Neural crest cell (in vitro differentiated cells): ENCODE data around the gene EMC6. TPM values are rescaled to one million over a fixed set of nuclear protein-coding genes. Genes with fewer than 3 reads are reported as not detected.
A peak's percentile ranks its signal among the peaks of the same experiment; 100 is the strongest.

Experiments used
- DNase-seq: peaks from one replicate; pipeline ENCODE4 v3.0.0; 2021; ENCODE audit warnings: low read depth, mixed read lengths, low spot score
- H3K27ac Mint-ChIP-seq: one replicate; pipeline ENCODE4 v1.8.0; 2021; ENCODE audit warnings: mild to moderate bottlenecking, mixed read lengths; ENCODE audit not compliant: unreplicated experiment
- H3K27me3 Mint-ChIP-seq: 2 replicates; pipeline ENCODE4 v1.8.0; 2021; ENCODE audit warnings: low read depth, mild to moderate bottlenecking, mixed read lengths
- H3K36me3 Mint-ChIP-seq: 2 replicates; pipeline ENCODE4 v1.8.0; 2021; ENCODE audit warnings: low read depth, mild to moderate bottlenecking, mixed read lengths
- H3K4me1 Mint-ChIP-seq: 2 replicates; pipeline ENCODE4 v1.8.0; 2021; ENCODE audit warnings: mixed read lengths
- H3K4me3 Mint-ChIP-seq: one replicate; pipeline ENCODE4 v1.8.0; 2021; ENCODE audit warnings: mild to moderate bottlenecking, mixed read lengths
- H3K9me3 Mint-ChIP-seq: 2 replicates; pipeline ENCODE4 v1.8.0; 2021; ENCODE audit warnings: mixed read lengths
- CTCF ChIP-seq: fragments of 200-600 bp; sonication (generic); conservative IDR thresholded peaks from 2 replicates; pipeline ENCODE4 v1.5.0; 2021; ENCODE audit warnings: antibody characterized with exemption, mild to moderate bottlenecking
- total RNA-seq: library from RNA; stranded (reverse); gene quantifications from 2 replicates; pipeline ENCODE4 v1.2.1, GENCODE V29; 2021

The EMC6 gene
- total RNA-seq, 1 donor from 2014 or later = 53.4 TPM

- Mint-ChIP-seq H3K4me3 (no peak overlapping the region), H3K9me3 (no peaks in the 10 kb centered on the region), H3K27me3 (no peaks in the 10 kb centered on the region), H3K36me3 (peaks cover 11% of the 10 kb centered on the region), H3K27ac (no peak overlapping the region), H3K4me1 (no peaks in the 10 kb centered on the region)
- TF ChIP-seq CTCF = no peak
- DNase-seq = no peak
These were observed 44.3 kb downstream of the EMC6 start for GRCh38 chr17:3712811-3713463.

GRCh38 chr17:3715296-3715695, 46.7 kb downstream of the EMC6 start:
- no peak overlapping the region for H3K4me3 Mint-ChIP-seq
- H3K9me3 Mint-ChIP-seq = no peaks in the 10 kb centered on the region
- TF ChIP-seq CTCF = no peak
- peaks cover 11% of the 10 kb centered on the region for H3K36me3 Mint-ChIP-seq
- H3K27ac Mint-ChIP-seq = no peak overlapping the region
- peaks cover 5% of the 10 kb centered on the region for H3K4me1 Mint-ChIP-seq
- no peak for DNase-seq
- H3K27me3 Mint-ChIP-seq = no peaks in the 10 kb centered on the region

- H3K4me1 Mint-ChIP-seq = peaks cover 15% of the 10 kb centered on the region
- H3K27me3 Mint-ChIP-seq = no peaks in the 10 kb centered on the region
- DNase-seq = no peak
- peak overlapping the region; percentile 19 for H3K4me3 Mint-ChIP-seq
- TF ChIP-seq CTCF = no peak
- peaks cover 6% of the 10 kb centered on the region for H3K36me3 Mint-ChIP-seq
- no peaks in the 10 kb centered on the region for H3K9me3 Mint-ChIP-seq
- H3K27ac Mint-ChIP-seq = no peak overlapping the region
These were observed 49.6 kb downstream of the EMC6 start for GRCh38 chr17:3718201-3718600.

- Mint-ChIP-seq H3K4me1 (peaks cover 17% of the 10 kb centered on the region), H3K9me3 (no peaks in the 10 kb centered on the region), H3K36me3 (peaks cover 6% of the 10 kb centered on the region), H3K27me3 (no peaks in the 10 kb centered on the region), H3K4me3 (peak overlapping the region; percentile 54), H3K27ac (no peak overlapping the region)
- DNase-seq = no peak
- TF ChIP-seq CTCF = no peak
These were observed 50.7 kb downstream of the EMC6 start for GRCh38 chr17:3719265-3719664.

Other genes starting within 250 kb of the EMC6 start
- not detected in 2 replicates for gene OR1E2, start 235.0 kb upstream of the EMC6 start, total RNA-seq
- not detected in 2 replicates for gene SPATA22, start 197.0 kb upstream of the EMC6 start, total RNA-seq
- not detected in 2 replicates for gene ASPA, start 192.8 kb upstream of the EMC6 start, total RNA-seq
- 2.1 and 2.3 TPM in 2 replicates for gene TRPV3, start 111.0 kb upstream of the EMC6 start, total RNA-seq
- gene TRPV1, start 59.4 kb upstream of the EMC6 start, total RNA-seq = 9.5 and 10.5 TPM in 2 replicates
- 21.8 and 22.7 TPM in 2 replicates for gene SHPK, start 32.6 kb upstream of the EMC6 start, total RNA-seq
- 17.4 and 18.6 TPM in 2 replicates for gene CTNS, start 32.1 kb upstream of the EMC6 start, total RNA-seq
- gene TAX1BP3, start 234 bp upstream of the EMC6 start, total RNA-seq = 58.2 and 65.8 TPM in 2 replicates
- 0.61 and 1.6 TPM in 2 replicates for gene P2RX5, start 27.3 kb downstream of the EMC6 start, total RNA-seq
- 22.9 and 24.9 TPM in 2 replicates for gene HASPIN, start 55.1 kb downstream of the EMC6 start, total RNA-seq
- gene ITGAE, start 132.4 kb downstream of the EMC6 start, total RNA-seq = 43.1 and 45.5 TPM in 2 replicates
- 61.5 and 65.6 TPM in 2 replicates for gene NCBP3, start 177.4 kb downstream of the EMC6 start, total RNA-seq
- gene CAMKK1, start 224.2 kb downstream of the EMC6 start, total RNA-seq = 4.0 and 4.5 TPM in 2 replicates
- not detected in 2 replicates for gene P2RX1, start 247.7 kb downstream of the EMC6 start, total RNA-seq